ENCODE measurements around the gene GADD45G. TPM values are rescaled to one million over a fixed set of nuclear protein-coding genes. Genes with fewer than 3 reads are reported as not detected.

Gene GADD45G
- total RNA-seq, 2 experiments from 2014 or later = 3.7 to 5.0 TPM

DNA sequence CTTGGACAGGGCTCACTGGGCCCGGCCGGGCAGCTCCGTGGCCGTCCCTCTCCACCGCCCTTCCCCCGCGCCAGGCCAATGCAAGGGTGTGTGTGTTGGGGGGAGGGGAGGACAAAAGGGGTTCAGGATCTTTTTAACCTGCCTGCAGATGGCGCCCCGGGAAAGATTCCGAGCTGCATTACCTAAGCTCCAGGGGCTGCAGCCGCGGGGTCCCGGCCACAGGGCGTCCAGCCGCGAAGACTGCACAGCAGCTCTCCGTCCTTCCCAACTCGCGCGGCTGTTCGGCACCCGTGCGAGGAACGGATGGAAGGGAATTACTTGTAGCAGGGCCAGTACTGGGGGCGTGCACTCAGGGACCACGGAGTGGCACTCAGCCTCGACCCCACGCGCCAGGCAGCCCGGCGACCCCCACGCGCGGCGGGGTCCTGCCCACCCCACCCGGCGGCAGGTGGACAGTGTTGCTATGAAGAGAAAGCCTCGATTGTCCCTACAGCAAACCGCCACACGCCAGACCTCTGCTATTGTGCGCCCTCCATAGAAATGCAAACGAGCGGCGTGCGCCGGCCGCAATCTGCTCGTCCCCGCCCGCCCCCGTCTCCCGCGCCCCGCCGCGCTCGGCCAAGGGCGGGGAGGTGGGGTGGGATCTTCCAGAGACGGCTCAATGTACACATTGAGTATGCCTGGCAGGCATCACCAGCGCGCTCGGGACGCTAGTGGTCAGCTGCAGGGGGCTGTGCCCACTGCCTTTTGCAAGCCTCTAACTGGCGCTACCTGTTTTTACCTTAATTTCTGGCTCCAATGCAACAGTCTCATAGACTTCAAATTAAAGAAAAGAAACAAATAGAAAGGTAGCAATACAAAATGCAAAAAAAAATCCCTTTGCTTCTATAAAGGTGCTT, 796 bp upstream of the GADD45G start:
- TF ChIP-seq, protein P1, sequence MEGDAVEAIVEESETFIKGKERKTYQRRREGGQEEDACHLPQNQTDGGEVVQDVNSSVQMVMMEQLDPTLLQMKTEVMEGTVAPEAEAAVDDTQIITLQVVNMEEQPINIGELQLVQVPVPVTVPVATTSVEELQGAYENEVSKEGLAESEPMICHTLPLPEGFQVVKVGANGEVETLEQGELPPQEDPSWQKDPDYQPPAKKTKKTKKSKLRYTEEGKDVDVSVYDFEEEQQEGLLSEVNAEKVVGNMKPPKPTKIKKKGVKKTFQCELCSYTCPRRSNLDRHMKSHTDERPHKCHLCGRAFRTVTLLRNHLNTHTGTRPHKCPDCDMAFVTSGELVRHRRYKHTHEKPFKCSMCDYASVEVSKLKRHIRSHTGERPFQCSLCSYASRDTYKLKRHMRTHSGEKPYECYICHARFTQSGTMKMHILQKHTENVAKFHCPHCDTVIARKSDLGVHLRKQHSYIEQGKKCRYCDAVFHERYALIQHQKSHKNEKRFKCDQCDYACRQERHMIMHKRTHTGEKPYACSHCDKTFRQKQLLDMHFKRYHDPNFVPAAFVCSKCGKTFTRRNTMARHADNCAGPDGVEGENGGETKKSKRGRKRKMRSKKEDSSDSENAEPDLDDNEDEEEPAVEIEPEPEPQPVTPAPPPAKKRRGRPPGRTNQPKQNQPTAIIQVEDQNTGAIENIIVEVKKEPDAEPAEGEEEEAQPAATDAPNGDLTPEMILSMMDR (IDR thresholded peaks at IDR 0.05) = peak; percentile 24
- ChIA-PET CTCF (interaction anchor here (0.7 to 16.5 kb wide), 31 partner anchors 9 to 538 kb away, joined by 3 to 355 read pairs (median 6); no protein-coding TSS in a partner anchor), POLR2A (interaction anchor here (0.6 to 1.6 kb wide), 5 partner anchors 14 to 228 kb away, joined by 3 to 5 read pairs (median 3); no protein-coding TSS in a partner anchor)
- H3K27ac Mint-ChIP-seq = no peak overlapping the region
- H3K27me3 Mint-ChIP-seq = peaks cover 2% of the 10 kb centered on the region
- H3K4me1 Mint-ChIP-seq (ENCODE audit: low read depth) = peaks cover 23% of the 10 kb centered on the region
- intact Hi-C loops (cut with micrococcal nuclease) = loop anchor here (1.0 to 10.0 kb wide), 3 partner anchors 101 to 498 kb away; no protein-coding TSS in a partner anchor
- peak; percentile 69 for DNase-seq
- peak overlapping the region; percentile 84 for H3K4me3 Mint-ChIP-seq
- H3K36me3 Mint-ChIP-seq (ENCODE audit: low read depth) = no peaks in the 10 kb centered on the region
- ATAC-seq = peak; percentile 4
- no peaks in the 10 kb centered on the region for H3K9me3 Mint-ChIP-seq

DNA sequence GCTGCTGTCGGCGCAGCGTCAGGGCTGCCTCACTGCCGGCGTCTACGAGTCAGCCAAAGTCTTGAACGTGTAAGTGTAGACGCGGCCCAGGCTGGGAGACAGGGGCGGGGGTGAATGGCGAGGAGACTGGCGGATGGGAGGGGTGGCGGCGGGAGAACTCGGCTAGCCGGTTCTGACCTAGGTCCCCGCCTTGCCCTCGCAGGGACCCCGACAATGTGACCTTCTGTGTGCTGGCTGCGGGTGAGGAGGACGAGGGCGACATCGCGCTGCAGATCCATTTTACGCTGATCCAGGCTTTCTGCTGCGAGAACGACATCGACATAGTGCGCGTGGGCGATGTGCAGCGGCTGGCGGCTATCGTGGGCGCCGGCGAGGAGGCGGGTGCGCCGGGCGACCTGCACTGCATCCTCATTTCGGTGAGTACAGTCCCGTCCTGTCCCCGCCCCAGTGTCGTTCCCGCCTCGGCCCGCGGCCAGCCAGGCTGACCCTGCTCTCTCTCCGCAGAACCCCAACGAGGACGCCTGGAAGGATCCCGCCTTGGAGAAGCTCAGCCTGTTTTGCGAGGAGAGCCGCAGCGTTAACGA, 745 bp downstream of the GADD45G start:
- peak overlapping the region; percentile 76 for H3K27ac Mint-ChIP-seq
- peak overlapping the region; percentile 84 for H3K4me3 Mint-ChIP-seq
- no peaks in the 10 kb centered on the region for H3K36me3 Mint-ChIP-seq (ENCODE audit: low read depth)
- intact Hi-C loops (cut with micrococcal nuclease) = loop anchor here (10.0 kb wide), 1 partner anchor 99 kb away; no protein-coding TSS in a partner anchor
- DNase-seq (peak; percentile 81), ATAC-seq (peak; percentile 50)
- H3K27me3 Mint-ChIP-seq = peaks cover 3% of the 10 kb centered on the region
- H3K9me3 Mint-ChIP-seq = no peaks in the 10 kb centered on the region
- H3K4me1 Mint-ChIP-seq (ENCODE audit: low read depth) = peaks cover 23% of the 10 kb centered on the region
- TF ChIP-seq, protein P1 (IDR thresholded peaks at IDR 0.05) = no peak
- POLR2A ChIA-PET = interaction anchor here (0.7 to 1.6 kb wide), 6 partner anchors 13 to 488 kb away, joined by 3 to 5 read pairs (median 4); no protein-coding TSS in a partner anchor
- CTCF ChIA-PET = interaction anchor here (16.5 kb wide), 1 partner anchor 498 kb away, joined by 355 read pairs; no protein-coding TSS in a partner anchor

DNA sequence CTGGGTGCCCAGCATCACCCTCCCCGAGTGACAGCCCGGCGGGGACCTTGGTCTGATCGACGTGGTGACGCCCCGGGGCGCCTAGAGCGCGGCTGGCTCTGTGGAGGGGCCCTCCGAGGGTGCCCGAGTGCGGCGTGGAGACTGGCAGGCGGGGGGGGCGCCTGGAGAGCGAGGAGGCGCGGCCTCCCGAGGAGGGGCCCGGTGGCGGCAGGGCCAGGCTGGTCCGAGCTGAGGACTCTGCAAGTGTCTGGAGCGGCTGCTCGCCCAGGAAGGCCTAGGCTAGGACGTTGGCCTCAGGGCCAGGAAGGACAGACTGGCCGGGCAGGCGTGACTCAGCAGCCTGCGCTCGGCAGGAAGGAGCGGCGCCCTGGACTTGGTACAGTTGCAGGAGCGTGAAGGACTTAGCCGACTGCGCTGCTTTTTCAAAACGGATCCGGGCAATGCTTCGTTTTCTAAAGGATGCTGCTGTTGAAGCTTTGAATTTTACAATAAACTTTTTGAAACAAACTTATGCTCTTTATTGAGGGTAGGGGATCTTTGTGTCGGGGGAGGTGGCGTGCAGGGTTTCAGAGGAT, 1.3 kb downstream of the GADD45G start:
- Mint-ChIP-seq H3K27ac (peak overlapping the region; percentile 76), H3K27me3 (peaks cover 2% of the 10 kb centered on the region), H3K4me3 (peak overlapping the region; percentile 84), H3K9me3 (no peaks in the 10 kb centered on the region), H3K4me1 (ENCODE audit: low read depth) (peaks cover 23% of the 10 kb centered on the region), H3K36me3 (ENCODE audit: low read depth) (no peaks in the 10 kb centered on the region)
- ChIA-PET POLR2A (interaction anchor here (0.9 to 1.5 kb wide), 3 partner anchors 12 to 487 kb away, joined by 3 to 4 read pairs (median 4); no protein-coding TSS in a partner anchor), CTCF (interaction anchor here (16.5 kb wide), 1 partner anchor 497 kb away, joined by 355 read pairs; no protein-coding TSS in a partner anchor)
- peak; percentile 12 for ATAC-seq
- peak; percentile 58 for DNase-seq
- intact Hi-C loops (cut with micrococcal nuclease) = loop anchor here (10.0 kb wide), 1 partner anchor 99 kb away; no protein-coding TSS in a partner anchor
- TF ChIP-seq, protein P1 (IDR thresholded peaks at IDR 0.05) = no peak

DNA sequence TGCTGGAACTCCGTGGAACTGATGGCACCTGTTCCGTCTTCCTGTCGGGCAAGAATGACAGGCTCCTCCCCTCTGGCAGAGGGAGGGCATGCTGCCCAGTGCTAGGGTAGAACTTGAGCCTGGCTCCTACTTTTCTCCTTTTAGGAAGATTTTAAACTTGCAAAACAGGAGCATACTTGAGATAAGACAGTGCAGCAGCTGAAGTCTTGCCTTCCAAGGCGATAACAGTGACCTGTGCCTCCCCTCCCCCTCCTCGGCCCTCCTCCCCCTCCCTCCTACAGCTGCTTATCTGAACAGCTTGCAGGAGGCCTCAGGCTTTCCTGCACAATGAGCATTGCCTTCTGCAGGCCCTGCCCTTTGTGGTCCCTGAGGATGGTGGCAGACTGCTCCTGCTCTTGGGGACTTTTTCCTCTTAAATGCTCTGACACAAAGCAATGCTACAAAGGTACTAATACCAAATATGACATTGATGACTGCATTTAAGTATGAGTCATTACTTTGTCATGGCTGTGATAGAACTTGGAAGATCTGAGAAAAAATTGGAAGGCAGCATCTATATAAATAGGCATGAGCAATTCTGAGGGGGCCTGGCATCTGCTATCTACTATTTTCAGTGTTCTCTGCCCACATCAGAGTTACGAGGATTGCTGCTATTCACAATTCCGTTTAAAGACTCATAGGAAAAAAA, 2.0 kb downstream of the GADD45G start:
- no peaks in the 10 kb centered on the region for H3K9me3 Mint-ChIP-seq
- no peaks in the 10 kb centered on the region for H3K36me3 Mint-ChIP-seq (ENCODE audit: low read depth)
- ATAC-seq = peak; percentile 38
- peaks cover 23% of the 10 kb centered on the region for H3K4me1 Mint-ChIP-seq (ENCODE audit: low read depth)
- peak; percentile 49 for DNase-seq
- peak overlapping the region; percentile 25 for H3K27ac Mint-ChIP-seq
- H3K4me3 Mint-ChIP-seq = peak overlapping the region; percentile 84
- intact Hi-C loops (cut with micrococcal nuclease) = loop anchor here (10.0 kb wide), 1 partner anchor 98 kb away; no protein-coding TSS in a partner anchor
- ChIA-PET POLR2A (interaction anchor here (0.6 to 1.0 kb wide), 3 partner anchors 92 to 487 kb away, joined by 3 to 4 read pairs (median 4); no protein-coding TSS in a partner anchor), CTCF (interaction anchor here (1.0 to 16.5 kb wide), 2 partner anchors 9 to 497 kb away, joined by 3 to 355 read pairs; no protein-coding TSS in a partner anchor)
- TF ChIP-seq, protein P1 (IDR thresholded peaks at IDR 0.05) = no peak
- H3K27me3 Mint-ChIP-seq = peaks cover 1% of the 10 kb centered on the region

Measured in activated CD8-positive, alpha-beta T cell treated with anti-CD3 and anti-CD28 coated beads for 36 hours (primary cell).